Measurements from ENCODE around the gene INO80B.

DNA sequence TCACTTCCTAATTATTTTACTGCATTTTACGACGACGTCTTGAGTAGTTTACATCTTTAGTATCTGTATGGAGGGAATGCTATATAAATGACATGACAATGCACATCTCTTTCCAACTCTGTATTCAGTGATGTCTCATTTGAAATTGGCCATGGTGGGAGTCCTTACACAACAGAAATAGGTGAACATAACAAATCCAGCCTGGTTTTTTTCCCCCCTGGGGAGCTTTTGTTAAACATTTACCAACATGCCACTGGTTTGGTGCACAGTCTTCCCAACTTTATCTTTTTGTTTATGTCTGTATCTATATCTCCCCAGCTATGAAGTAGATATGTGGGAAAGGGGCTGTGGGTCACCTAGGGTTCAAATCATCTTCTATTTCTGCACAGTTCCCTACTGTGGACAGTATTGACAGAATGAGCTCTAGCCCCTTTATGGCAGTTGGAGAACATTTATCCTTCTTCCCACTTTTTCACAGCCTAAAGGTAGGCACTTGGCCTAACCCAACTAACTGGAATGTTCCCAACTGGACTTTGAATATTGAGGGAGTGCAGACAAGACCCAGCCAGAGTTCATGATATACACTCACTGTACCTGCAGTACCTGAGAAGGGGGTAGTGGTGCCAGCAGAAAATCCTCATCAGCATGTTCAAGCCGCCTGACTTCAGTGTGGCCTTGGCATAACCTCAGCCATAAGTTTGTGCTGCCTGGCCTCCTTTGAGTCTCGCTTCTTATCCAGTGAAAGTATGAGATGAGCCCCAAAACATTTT is 7.5 kb upstream of the INO80B start:
- TF ChIP-seq, protein P1, sequence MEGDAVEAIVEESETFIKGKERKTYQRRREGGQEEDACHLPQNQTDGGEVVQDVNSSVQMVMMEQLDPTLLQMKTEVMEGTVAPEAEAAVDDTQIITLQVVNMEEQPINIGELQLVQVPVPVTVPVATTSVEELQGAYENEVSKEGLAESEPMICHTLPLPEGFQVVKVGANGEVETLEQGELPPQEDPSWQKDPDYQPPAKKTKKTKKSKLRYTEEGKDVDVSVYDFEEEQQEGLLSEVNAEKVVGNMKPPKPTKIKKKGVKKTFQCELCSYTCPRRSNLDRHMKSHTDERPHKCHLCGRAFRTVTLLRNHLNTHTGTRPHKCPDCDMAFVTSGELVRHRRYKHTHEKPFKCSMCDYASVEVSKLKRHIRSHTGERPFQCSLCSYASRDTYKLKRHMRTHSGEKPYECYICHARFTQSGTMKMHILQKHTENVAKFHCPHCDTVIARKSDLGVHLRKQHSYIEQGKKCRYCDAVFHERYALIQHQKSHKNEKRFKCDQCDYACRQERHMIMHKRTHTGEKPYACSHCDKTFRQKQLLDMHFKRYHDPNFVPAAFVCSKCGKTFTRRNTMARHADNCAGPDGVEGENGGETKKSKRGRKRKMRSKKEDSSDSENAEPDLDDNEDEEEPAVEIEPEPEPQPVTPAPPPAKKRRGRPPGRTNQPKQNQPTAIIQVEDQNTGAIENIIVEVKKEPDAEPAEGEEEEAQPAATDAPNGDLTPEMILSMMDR (IDR thresholded peaks at IDR 0.05): no peak
- no peak for TF ChIP-seq POLR2A (IDR thresholded peaks at IDR 0.05)

Data from vagina (tissue), 2 donors.